Ovary (tissue), 9 donors: ENCODE measurements around the gene PXYLP1. TPM values are rescaled to one million over a fixed set of nuclear protein-coding genes. Genes with fewer than 3 reads are reported as not detected.

Experiments used
- DNase-seq, 5 donors: peaks; one replicate each; pipeline ENCODE4 v3.0.0-alpha.2; 2019 to 2020
- H3K27ac ChIP-seq, 2 donors: fragments of 200-600 bp; one replicate each; pipeline versions ENCODE4 v1.5.1 to v1.8.0; 2019 to 2022
- H3K27me3 ChIP-seq: fragments of 200-600 bp; one replicate; pipeline ENCODE4 v1.8.0; 2022
- H3K36me3 ChIP-seq: fragments of 200-600 bp; sonication (generic); one replicate; pipeline ENCODE4 v1.5.1; 2019
- H3K4me1 ChIP-seq: one replicate; pipeline ENCODE4 v1.8.1; 2013; ENCODE audit warnings: mild to moderate bottlenecking, moderate library complexity; ENCODE audit not compliant: insufficient read depth
- H3K4me3 ChIP-seq: fragments of 200-600 bp; sonication (generic); one replicate; pipeline ENCODE4 v1.5.1; 2017
- H3K9me3 ChIP-seq, 2 donors: fragments of 200-600 bp in 1 of 2; sonication (generic) in 1 of 2; one replicate each; pipeline versions ENCODE4 v1.5.1 to v1.8.1; 2013 to 2019; ENCODE audit warnings: mild to moderate bottlenecking in 1 of 2, moderate library complexity in 1 of 2
- EP300 ChIP-seq: sonication (generic); formaldehyde crosslinking; IDR thresholded peaks from one replicate; pipeline ENCODE4 v1.6.1; 2017; ENCODE audit warnings: antibody characterized with exemption
- POLR2A ChIP-seq: fragments of 450-650 bp; IDR thresholded peaks from one replicate; pipeline ENCODE4 v1.6.1; 2017; ENCODE audit warnings: antibody characterized with exemption, mild to moderate bottlenecking, moderate library complexity
- WGBS, 3 donors: extraction: QIAGEN DNeasy Blood & Tissue Kit in 1 of 3; methylation state at CpG; one replicate each; pipeline versions ENCODE4 v1.1.5 to v1.1.7; 2013 to 2017; 5-methylcytosine and 5-hydroxymethylcytosine counted together
- intact Hi-C, 4 donors: fragments of 100-400 bp; cut with DNase I; formaldehyde crosslinking; loops; one replicate each; pipeline versions ENCODE4 v1.11.0 to v1.15.1; 2022 to 2023
- polyA plus RNA-seq, 2 donors: library from polyadenylated mRNA; stranded (reverse); fragments of 200-250 nt in 1 of 2; fragments of 350-450 nt in 1 of 2; fragmentation: Illumina TruSeq in 1 of 2; extraction: RNeasy Lipid Tissue Mini Kit (QIAGEN cat#74804) in 1 of 2; gene quantifications; one replicate each; pipeline ENCODE4 v1.2.3, GENCODE V29; 2013 to 2014
- total RNA-seq, 7 donors: library from RNA; depleted of rRNA in 2 of 7; stranded (reverse); fragments of >200 nt in 2 of 7; fragmentation: NEBNext Ultra II Directional in 3 of 7; extraction: Animal tissue kit (Norgen Biotek cat#: 25700) in 3 of 7; gene quantifications; one replicate each; pipeline versions ENCODE4 v1.1.0 to v1.2.4, GENCODE V29; 2016 to 2023
- TF ChIP-seq, protein P1 (sequence below), 3 donors: fragments of 450-650 bp in 2 of 3; fragments of 200-600 bp in 1 of 3; IDR thresholded peaks; one replicate each; pipeline versions ENCODE4 v1.5.1 to v1.8.0; 2016 to 2022; ENCODE audit warnings: antibody characterized with exemption in 3 of 3, mild to moderate bottlenecking in 1 of 3
- donor health status: DM: no; HTN: no; CAD: no; lungs with moderate emphysema.
- donor health status: DM: no; HTN: no; CAD: no.
- donor health status: Bipolar disorder and iron deficiency.
- donor health status: DM: yes; HTN: yes; CAD: no.
- donor health status: DM: no; HTN: no; CAD: no.
- donor health status: DM: yes; HTN: yes; CAD: no.

Gene PXYLP1
- total and polyA plus RNA-seq, 9 donors, result 6.5 to 23.0 (median 15.7) TPM

DNA sequence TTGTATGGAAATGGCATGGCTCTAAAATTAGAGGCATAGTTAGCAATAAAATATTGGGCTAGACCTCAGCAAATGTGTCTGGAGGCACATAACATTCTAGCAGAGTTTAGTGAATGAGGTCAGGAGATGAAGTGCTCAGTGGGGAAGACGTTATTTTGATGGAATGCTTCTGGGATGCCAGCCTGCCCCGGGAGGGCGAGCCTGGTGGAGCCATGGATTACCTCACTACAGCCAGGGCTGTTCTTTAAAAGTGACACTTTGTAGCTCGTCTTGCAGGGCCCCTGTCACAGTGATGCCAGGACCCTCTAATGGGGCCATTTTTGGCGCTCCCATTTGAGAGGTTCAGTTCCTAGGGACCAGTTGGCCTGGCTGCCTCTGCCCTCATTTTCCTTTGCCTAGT is 48.5 kb downstream of the PXYLP1 start:
- Histone ChIP-seq H3K36me3 (no peaks in the 10 kb centered on the region), H3K4me1 (peaks cover 1% of the 10 kb centered on the region), H3K4me3 (no peak overlapping the region), H3K27me3 (no peaks in the 10 kb centered on the region), H3K9me3 (no peaks in the 10 kb centered on the region), H3K27ac (no peak overlapping the region)
- TF ChIP-seq POLR2A (no peak), EP300 (no peak)
- TF ChIP-seq, protein P1, sequence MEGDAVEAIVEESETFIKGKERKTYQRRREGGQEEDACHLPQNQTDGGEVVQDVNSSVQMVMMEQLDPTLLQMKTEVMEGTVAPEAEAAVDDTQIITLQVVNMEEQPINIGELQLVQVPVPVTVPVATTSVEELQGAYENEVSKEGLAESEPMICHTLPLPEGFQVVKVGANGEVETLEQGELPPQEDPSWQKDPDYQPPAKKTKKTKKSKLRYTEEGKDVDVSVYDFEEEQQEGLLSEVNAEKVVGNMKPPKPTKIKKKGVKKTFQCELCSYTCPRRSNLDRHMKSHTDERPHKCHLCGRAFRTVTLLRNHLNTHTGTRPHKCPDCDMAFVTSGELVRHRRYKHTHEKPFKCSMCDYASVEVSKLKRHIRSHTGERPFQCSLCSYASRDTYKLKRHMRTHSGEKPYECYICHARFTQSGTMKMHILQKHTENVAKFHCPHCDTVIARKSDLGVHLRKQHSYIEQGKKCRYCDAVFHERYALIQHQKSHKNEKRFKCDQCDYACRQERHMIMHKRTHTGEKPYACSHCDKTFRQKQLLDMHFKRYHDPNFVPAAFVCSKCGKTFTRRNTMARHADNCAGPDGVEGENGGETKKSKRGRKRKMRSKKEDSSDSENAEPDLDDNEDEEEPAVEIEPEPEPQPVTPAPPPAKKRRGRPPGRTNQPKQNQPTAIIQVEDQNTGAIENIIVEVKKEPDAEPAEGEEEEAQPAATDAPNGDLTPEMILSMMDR (IDR thresholded peaks at IDR 0.05), result no peak
- intact Hi-C loops, result loop anchor here in 1 of 4 donors (10.0 kb wide), 1 partner anchor 45 kb away; the partner anchor contains the start of gene PXYLP1
- 71 to 80% (median 74%) methylated on average over 5 of the region's 5 CpGs for WGBS, 3 donors
- no peak for DNase-seq

DNA sequence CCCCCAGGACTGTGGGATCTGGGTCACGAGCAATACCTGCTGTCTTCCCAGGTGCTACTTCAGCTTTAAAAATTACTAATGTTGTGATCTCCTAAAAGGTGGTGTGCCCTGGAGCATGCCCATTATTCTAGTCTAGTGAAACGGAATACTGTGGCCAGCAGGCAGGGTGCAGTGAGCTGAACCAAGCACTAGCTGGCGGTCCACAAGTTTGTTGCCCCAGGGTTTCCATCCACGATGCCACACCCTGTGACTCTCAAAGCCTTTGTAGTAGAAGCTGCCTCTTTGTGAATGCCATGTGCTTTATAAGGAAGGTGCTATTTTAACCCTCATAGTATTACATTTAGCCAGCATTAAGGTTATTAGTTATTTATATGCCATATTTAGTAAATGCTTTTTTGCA is 49.1 kb downstream of the PXYLP1 start:
- WGBS, 3 donors, result 83 to 93% (median 91%) methylated on average over 4 of the region's 4 CpGs
- no peak for DNase-seq
- Histone ChIP-seq H3K27me3 (no peaks in the 10 kb centered on the region), H3K36me3 (no peaks in the 10 kb centered on the region), H3K9me3 (no peaks in the 10 kb centered on the region), H3K4me3 (no peak overlapping the region), H3K27ac (no peak overlapping the region), H3K4me1 (peaks cover 1% of the 10 kb centered on the region)
- intact Hi-C loops, result loop anchor here in 1 of 4 donors (10.0 kb wide), 1 partner anchor 46 kb away; the partner anchor contains the start of gene PXYLP1
- TF ChIP-seq EP300, result no peak
- TF ChIP-seq, protein P1 (IDR thresholded peaks at IDR 0.05), result no peak
- no peak for TF ChIP-seq POLR2A

DNA sequence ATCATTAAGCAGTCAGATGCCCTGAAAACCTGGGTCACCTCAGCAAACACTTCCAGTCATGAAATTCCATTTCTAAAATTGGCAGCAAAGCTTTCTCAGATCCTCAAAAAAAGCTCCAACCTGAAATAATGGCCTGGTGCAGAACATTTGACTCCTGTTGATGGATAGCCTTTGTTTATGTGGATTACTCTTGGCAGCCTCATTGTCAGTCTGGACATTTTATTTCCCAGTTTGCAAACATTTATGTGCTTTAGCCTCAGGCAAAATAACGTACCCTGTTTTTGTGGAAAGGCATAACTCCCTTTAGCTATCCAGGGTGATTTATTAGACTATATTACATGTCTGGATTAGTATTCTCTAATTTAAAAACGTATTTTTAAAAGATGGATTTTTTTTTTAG is 53.9 kb downstream of the PXYLP1 start:
- 79 to 83% (median 80%) methylated on average over 2 of the region's 2 CpGs for WGBS, 3 donors
- intact Hi-C loops, result loop anchor here in 1 of 4 donors (10.0 kb wide), 1 partner anchor 51 kb away; the partner anchor contains the start of gene PXYLP1
- TF ChIP-seq EP300, result no peak
- TF ChIP-seq, protein P1 (IDR thresholded peaks at IDR 0.05), result no peak
- TF ChIP-seq POLR2A, result no peak
- Histone ChIP-seq H3K4me3 (no peak overlapping the region), H3K4me1 (no peaks in the 10 kb centered on the region), H3K36me3 (no peaks in the 10 kb centered on the region), H3K27ac (no peak overlapping the region), H3K9me3 (no peaks in the 10 kb centered on the region), H3K27me3 (no peaks in the 10 kb centered on the region)
- DNase-seq, result no peak

DNA sequence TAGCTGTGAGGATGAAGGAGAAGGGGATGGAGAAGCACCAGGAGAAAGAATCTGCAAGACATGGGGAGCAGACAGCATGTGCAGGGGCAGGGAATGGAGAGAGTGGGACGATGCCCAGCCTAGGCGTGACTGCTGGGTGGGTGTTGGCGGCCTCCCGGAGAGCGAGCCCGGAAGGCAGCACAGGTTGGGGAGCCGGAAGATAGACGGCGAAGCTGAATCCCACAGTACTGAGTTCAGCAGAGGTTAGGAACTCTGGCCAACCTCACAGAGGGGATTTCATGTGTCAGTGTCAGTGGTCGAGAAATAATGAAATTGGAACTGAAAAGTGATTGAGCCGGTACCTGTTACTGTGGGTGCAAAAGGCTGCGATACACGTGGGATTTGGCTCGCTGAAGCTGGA is 55.2 kb downstream of the PXYLP1 start:
- TF ChIP-seq, protein P1 (IDR thresholded peaks at IDR 0.05), result no peak
- TF ChIP-seq EP300 (no peak), POLR2A (no peak)
- 72 to 82% (median 80%) methylated on average over 14 of the region's 14 CpGs for WGBS, 3 donors
- H3K9me3 ChIP-seq, result no peaks in the 10 kb centered on the region

More for the DNA sequence above, 55.2 kb downstream of the PXYLP1 start:
- Histone ChIP-seq H3K4me1 (peaks cover 5% of the 10 kb centered on the region), H3K27me3 (no peaks in the 10 kb centered on the region), H3K4me3 (no peak overlapping the region), H3K27ac (no peak overlapping the region), H3K36me3 (no peaks in the 10 kb centered on the region)
- no peak for DNase-seq
- intact Hi-C loops, result loop anchor here in 1 of 4 donors (10.0 kb wide), 1 partner anchor 52 kb away; the partner anchor contains the start of gene PXYLP1
